ENCODE results near the gene ARFRP1.
A peak's percentile ranks its signal among the peaks of the same experiment; 100 is the strongest.

Gene ARFRP1

GRCh38 chr20:63702036-63702665 is 5.6 kb downstream of the ARFRP1 start:
- DNase-seq (ENCODE audit: low read depth in 4 of 4, low spot score in 1 of 4), result no peak

- no peak for DNase-seq (ENCODE audit: low read depth in 4 of 4, low spot score in 1 of 4)
These were observed 6.3 kb downstream of the ARFRP1 start for GRCh38 chr20:63701329-63702035.

GRCh38 chr20:63701051-63701328 is 6.8 kb downstream of the ARFRP1 start:
- no peak for DNase-seq (ENCODE audit: low read depth in 4 of 4, low spot score in 1 of 4)

- DNase-seq (ENCODE audit: low read depth in 4 of 4, low spot score in 1 of 4), result no peak
These were observed 7.4 kb downstream of the ARFRP1 start for GRCh38 chr20:63700199-63701050.

GRCh38 chr20:63699466-63700198 is 8.1 kb downstream of the ARFRP1 start:
- no peak for DNase-seq (ENCODE audit: low read depth in 4 of 4, low spot score in 1 of 4)

GRCh38 chr20:63698739-63699465 is 8.9 kb downstream of the ARFRP1 start:
- peak in 1 of 4 experiments; percentile 67 for DNase-seq (ENCODE audit: low read depth in 4 of 4, low spot score in 1 of 4)

GRCh38 chr20:63697868-63698545 is 9.8 kb downstream of the ARFRP1 start:
- no peak for DNase-seq (ENCODE audit: low read depth in 4 of 4, low spot score in 1 of 4)

- DNase-seq (ENCODE audit: low read depth in 4 of 4, low spot score in 1 of 4), result no peak
These were observed 10.4 kb downstream of the ARFRP1 start for GRCh38 chr20:63697357-63697867.

- no peak for DNase-seq (ENCODE audit: low read depth in 4 of 4, low spot score in 1 of 4)
These were observed 11.0 kb downstream of the ARFRP1 start, which contains the start of gene TNFRSF6B for GRCh38 chr20:63696628-63697356. Gene TNFRSF6B, plus strand, starts transcription at chr20:63696652. Its CDS starts 116 bp downstream, at chr20:63696768.

- DNase-seq (ENCODE audit: low read depth in 4 of 4, low spot score in 1 of 4), result no peak
These were observed 11.5 kb downstream of the ARFRP1 start for GRCh38 chr20:63696306-63696627.

GRCh38 chr20:63695424-63696305 is 12.1 kb downstream of the ARFRP1 start:
- DNase-seq (ENCODE audit: low read depth in 4 of 4, low spot score in 1 of 4), result no peak

GRCh38 chr20:63694584-63695423 is 13.0 kb downstream of the ARFRP1 start:
- DNase-seq (ENCODE audit: low read depth in 4 of 4, low spot score in 1 of 4), result no peak

- DNase-seq (ENCODE audit: low read depth in 4 of 4, low spot score in 1 of 4), result no peak
These were observed 13.8 kb downstream of the ARFRP1 start for GRCh38 chr20:63693733-63694583.

- no peak for DNase-seq (ENCODE audit: low read depth in 4 of 4, low spot score in 1 of 4)
These were observed 14.6 kb downstream of the ARFRP1 start for GRCh38 chr20:63693083-63693732.

GRCh38 chr20:63692436-63693082 is 15.2 kb downstream of the ARFRP1 start:
- no peak for DNase-seq (ENCODE audit: low read depth in 4 of 4, low spot score in 1 of 4)
